ENCODE data around the gene RAP1GAP2. TPM values are rescaled to one million over a fixed set of nuclear protein-coding genes. Genes with fewer than 3 reads are reported as not detected.

RAP1GAP2 gene
- total RNA-seq, 2 donors from 2014 or later: 28.9 to 48.3 TPM

GRCh38 chr17:2957631-2958286, 161.5 kb downstream of the RAP1GAP2 start:
- Histone ChIP-seq H3K4me1 (replicated peaks) (no peaks in the 10 kb centered on the region), H3K27ac (no peak overlapping the region), H3K9me3 (no peaks in the 10 kb centered on the region), H3K4me3 (no peak overlapping the region), H3K36me3 (no peaks in the 10 kb centered on the region), H3K27me3 (replicated peaks; ENCODE audit: insufficient read depth) (no peaks in the 10 kb centered on the region)
- DNase-seq (ENCODE audit: low spot score): no peak
- TF ChIP-seq POLR2AphosphoS5 (IDR thresholded peaks at IDR 0.05) (no peak), CTCF (IDR thresholded peaks at IDR 0.05) (no peak), POLR2A (IDR thresholded peaks at IDR 0.05) (no peak)
- intact Hi-C loops (cut with DNase I): no loop called here
- WGBS: 87% methylated on average over 12 of the region's 12 CpGs

- H3K27me3 ChIP-seq (replicated peaks; ENCODE audit: insufficient read depth): no peaks in the 10 kb centered on the region
- intact Hi-C loops (cut with DNase I): no loop called here
- H3K27ac ChIP-seq: no peak overlapping the region
- H3K4me1 ChIP-seq (replicated peaks): no peaks in the 10 kb centered on the region
- no peaks in the 10 kb centered on the region for H3K36me3 ChIP-seq
- H3K9me3 ChIP-seq: no peaks in the 10 kb centered on the region
- H3K4me3 ChIP-seq: no peak overlapping the region
- 82% methylated on average over 10 of the region's 10 CpGs for WGBS
- TF ChIP-seq POLR2A (IDR thresholded peaks at IDR 0.05) (no peak), POLR2AphosphoS5 (IDR thresholded peaks at IDR 0.05) (no peak), CTCF (IDR thresholded peaks at IDR 0.05) (no peak)
- DNase-seq (ENCODE audit: low spot score): no peak
Observed at GRCh38 chr17:2958706-2959222, 162.5 kb downstream of the RAP1GAP2 start.

GRCh38 chr17:2959371-2960130, 163.3 kb downstream of the RAP1GAP2 start:
- Histone ChIP-seq H3K4me3 (no peak overlapping the region), H3K36me3 (no peaks in the 10 kb centered on the region), H3K4me1 (replicated peaks) (no peaks in the 10 kb centered on the region), H3K9me3 (no peaks in the 10 kb centered on the region), H3K27ac (peak overlapping the region; percentile 75 to 82), H3K27me3 (replicated peaks; ENCODE audit: insufficient read depth) (no peaks in the 10 kb centered on the region)
- 93% methylated on average over 19 of the region's 19 CpGs for WGBS
- DNase-seq (ENCODE audit: low spot score): no peak
- intact Hi-C loops (cut with DNase I): no loop called here
- TF ChIP-seq POLR2A (IDR thresholded peaks at IDR 0.05) (no peak), CTCF (IDR thresholded peaks at IDR 0.05) (no peak), POLR2AphosphoS5 (IDR thresholded peaks at IDR 0.05) (no peak)

- DNase-seq (ENCODE audit: low spot score): no peak
Observed at GRCh38 chr17:2961446-2961845, 165.2 kb downstream of the RAP1GAP2 start.

More at GRCh38 chr17:2961446-2961845, 165.2 kb downstream of the RAP1GAP2 start:
- H3K27me3 ChIP-seq (replicated peaks; ENCODE audit: insufficient read depth): no peaks in the 10 kb centered on the region
- no peaks in the 10 kb centered on the region for H3K4me1 ChIP-seq (replicated peaks)
- TF ChIP-seq CTCF (IDR thresholded peaks at IDR 0.05): no peak
- TF ChIP-seq POLR2A (IDR thresholded peaks at IDR 0.05): no peak
- TF ChIP-seq POLR2AphosphoS5 (IDR thresholded peaks at IDR 0.05): no peak
- H3K36me3 ChIP-seq: no peaks in the 10 kb centered on the region
- WGBS: 94% methylated on average over 8 of the region's 8 CpGs
- no peak overlapping the region for H3K4me3 ChIP-seq
- H3K27ac ChIP-seq: peak overlapping the region in 1 of 2 donors; percentile 82
- intact Hi-C loops (cut with DNase I): no loop called here
- no peaks in the 10 kb centered on the region for H3K9me3 ChIP-seq
